DMS153 (cell line): ENCODE measurements around the gene TRPC4AP.

Experiments used
- DNase-seq: peaks from one replicate; lab custom pipeline; 2025; lab: John Stamatoyannopoulos, UW

The TRPC4AP gene

DNA sequence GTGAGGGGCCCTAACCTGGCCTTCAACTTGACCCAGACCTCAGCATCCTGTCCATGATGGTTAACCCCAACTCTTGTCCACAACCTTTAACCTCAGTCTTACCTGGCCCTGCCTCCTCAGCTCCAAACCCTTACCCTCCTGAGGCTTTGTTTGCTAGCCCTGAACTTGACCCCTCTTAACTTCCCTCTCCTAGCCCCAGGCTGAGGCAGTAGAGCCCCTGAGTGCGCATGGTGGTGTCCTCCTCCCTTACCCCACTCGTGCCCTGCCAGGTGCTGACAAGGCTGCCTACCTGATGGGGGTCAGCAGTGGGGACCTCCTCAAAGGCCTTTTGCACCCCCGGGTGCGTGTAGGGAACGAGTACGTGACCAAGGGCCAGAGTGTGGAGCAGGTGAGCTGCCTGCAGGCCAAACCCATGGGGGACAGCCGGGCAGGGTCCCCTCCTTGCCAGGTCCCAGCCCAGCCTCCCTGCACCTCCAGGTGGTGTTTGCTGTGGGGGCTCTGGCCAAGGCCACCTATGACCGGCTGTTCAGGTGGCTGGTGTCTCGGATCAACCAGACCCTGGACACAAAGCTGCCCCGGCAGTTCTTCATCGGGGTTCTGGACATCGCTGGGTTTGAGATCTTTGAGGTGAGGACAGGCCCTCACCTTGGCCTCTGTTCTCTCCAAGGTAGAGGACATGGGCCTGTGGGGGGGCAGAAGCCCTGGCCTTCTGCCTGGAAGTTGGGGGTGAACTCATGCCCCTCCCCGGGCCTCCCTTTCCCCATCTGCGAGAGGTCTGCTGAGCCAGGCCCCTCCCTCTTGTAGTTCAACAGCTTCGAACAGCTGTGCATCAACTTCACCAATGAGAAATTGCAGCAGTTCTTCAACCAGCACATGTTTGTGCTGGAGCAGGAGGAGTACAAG, 105.1 kb downstream of the TRPC4AP start:
- DNase-seq, result no peak

GRCh38 chr20:34986311-34987287, 106.0 kb downstream of the TRPC4AP start:
- no peak for DNase-seq

DNA sequence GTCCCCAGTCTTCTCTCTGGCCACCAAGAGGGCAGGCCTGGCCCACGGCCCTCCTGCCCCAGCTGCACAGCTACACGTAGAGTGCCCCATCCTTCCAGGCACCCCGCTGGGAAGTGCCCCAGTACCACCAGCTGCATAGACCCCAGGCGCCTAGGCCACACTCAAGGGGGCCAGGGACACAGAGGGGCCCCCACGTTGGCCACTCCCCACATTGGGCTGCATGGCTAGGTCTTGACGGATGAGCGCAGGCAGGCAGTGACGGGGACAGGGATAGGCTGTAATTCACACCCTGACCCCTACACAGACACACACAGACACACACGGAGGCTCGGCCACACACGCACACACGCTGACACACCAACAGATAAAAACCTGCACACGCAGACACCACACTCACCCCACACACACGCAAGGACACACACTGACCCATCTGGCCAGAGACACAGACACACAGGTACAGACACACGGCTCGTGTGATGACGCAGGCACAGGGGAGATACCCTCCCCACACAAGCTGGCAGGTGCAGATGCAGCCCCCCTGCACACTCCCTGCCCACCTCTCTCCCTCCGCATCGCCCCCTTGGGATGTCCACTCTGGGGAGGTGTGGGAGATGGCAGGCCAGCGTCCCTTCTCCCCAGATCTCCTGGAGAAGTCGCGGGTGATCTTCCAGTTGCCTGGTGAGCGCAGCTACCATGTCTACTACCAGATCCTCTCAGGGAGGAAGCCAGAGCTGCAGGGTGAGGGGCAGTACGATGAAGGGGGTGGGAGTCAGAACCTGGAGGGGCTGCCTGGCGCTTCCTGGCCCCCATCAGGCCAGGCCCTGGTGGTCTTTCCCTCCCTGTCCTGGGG, 106.9 kb downstream of the TRPC4AP start:
- DNase-seq, result no peak

- DNase-seq, result no peak
Measured at GRCh38 chr20:34984756-34985261, 107.8 kb downstream of the TRPC4AP start.

DNA sequence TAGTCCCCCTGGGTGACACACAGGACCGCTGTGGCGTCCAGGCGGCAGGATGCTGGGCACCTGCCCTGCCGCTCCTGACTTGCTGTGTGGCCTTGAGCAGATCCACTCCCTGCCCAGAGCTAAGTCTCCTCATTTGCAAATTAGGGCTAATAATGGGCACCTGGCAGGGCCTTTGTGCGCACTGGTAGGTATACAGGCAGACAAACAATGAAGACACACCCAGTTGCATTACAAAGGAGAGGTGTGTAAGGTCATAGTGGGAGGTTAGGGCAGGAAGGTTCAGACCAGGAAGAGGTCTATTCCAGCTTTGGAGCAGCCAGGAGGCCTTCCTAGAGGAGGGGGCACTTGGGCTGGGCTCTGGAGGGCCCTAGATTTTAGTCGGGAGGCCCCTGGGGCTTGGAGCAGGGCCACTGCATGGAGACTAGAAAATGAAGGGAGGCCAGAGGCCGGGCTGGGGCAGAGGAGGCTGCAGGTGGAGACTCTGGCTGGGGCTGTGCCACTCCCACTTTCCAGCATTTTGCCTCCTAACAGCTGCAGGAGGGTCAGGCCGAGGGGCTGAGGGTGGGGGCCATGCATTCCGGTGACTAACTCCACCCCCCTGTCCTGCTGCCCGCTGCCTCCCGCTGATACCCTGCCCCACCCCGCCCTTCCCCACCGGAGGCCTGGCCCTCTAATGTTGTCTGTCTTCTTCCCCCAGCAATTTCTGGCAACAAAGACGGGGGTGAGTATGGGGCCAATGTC, 108.4 kb downstream of the TRPC4AP start:
- peak; percentile 52 for DNase-seq

DNA sequence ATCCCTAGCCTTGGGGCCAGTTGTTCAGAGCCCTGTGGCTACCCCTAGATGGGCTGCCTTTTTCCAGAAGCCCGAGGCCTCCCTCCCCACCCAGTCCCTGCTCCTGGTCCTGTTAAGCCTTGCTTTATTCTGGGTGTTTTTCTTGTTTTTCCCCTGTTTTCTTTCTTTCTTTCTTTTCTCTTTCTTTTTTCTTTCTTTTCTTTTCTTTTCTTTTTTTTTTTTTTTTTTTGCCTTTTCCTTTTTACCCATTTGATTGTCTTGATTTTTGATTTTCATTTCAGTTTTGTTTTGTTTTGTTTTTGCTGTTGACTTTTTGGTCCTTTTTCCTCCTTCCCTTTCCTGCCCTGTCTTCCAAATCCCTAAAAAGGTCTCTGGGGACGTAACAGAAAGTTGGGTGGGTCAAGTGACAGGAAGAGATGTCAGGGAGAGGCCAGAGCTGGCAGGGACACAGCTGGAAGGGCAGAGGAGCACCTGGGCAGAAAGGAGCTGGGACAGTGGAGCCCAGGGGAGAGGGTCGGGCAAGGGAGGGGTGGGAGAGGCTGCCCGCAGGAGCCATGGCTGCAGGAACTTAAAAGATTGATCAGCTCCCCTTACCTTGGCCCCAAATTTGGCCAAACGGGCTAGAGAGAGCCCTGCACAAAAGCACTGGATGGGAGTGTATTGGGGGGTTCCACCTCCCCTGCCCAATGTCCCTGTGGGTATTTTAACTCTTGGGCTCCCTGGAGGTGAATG, 109.4 kb downstream of the TRPC4AP start:
- no peak for DNase-seq

GRCh38 chr20:34982270-34983088, 110.1 kb downstream of the TRPC4AP start:
- no peak for DNase-seq

GRCh38 chr20:34980543-34981233, 111.9 kb downstream of the TRPC4AP start:
- DNase-seq, result no peak

GRCh38 chr20:34979366-34980153, 113.0 kb downstream of the TRPC4AP start:
- DNase-seq, result no peak

- DNase-seq, result no peak
Measured at GRCh38 chr20:34978092-34978744, 114.4 kb downstream of the TRPC4AP start.

DNA sequence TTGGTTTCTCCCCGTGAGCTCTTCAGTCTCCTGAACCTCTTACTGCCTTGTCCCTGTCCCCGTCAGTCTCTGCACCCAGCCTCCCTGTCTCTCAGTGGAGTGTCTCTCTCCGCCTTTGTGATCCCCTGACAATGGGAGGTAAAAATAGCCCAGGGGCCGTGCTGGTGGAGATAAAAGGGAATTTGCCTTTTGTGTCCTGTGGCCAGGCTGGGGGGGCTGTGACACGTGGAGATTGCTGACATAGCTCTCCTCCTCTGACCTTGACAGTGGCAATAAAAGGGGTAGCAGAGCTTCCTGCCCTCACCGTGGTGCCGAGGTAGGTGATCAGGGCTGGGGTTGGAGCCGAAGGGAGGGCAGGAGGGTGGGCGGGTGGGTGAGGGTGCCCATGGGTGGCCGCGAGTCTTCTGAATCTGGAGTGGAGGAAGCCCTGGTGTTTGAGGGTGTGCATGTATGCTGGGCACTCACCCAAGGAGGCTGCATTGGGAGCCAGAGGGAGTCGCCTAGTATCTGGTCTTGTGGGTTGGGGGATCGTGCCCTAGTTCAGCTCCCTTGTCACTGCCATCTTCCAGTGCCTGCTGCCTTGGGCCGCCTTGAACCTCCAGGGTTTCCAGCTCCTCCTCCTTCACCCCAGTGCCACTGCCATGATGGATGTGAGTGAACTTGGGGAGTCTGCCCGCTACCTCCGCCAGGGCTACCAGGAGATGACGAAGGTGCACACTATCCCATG, 115.1 kb downstream of the TRPC4AP start:
- no peak for DNase-seq

DNA sequence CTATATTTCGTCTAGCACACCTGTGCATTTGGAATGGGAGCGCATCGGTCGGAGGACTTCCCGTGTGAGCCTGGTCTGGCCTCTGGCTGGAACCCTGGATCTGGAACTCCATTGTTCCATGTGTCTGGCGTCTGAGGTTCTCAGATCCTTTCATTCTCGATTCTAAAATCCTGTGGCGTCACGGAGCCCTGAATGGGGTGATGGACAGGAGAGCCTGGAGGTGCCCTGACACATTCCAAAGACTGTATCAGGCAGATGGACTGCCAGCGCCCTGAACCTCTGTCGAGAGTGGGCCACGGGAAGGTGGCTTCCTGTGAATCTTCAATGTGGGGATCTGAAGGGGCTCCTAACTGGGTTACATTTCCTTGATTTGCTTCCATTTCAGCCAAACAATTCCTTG, 116.3 kb downstream of the TRPC4AP start:
- no peak for DNase-seq

GRCh38 chr20:34974246-34974645, 118.4 kb downstream of the TRPC4AP start:
- DNase-seq, result no peak

GRCh38 chr20:34971561-34972235, 120.9 kb downstream of the TRPC4AP start:
- no peak for DNase-seq

DNA sequence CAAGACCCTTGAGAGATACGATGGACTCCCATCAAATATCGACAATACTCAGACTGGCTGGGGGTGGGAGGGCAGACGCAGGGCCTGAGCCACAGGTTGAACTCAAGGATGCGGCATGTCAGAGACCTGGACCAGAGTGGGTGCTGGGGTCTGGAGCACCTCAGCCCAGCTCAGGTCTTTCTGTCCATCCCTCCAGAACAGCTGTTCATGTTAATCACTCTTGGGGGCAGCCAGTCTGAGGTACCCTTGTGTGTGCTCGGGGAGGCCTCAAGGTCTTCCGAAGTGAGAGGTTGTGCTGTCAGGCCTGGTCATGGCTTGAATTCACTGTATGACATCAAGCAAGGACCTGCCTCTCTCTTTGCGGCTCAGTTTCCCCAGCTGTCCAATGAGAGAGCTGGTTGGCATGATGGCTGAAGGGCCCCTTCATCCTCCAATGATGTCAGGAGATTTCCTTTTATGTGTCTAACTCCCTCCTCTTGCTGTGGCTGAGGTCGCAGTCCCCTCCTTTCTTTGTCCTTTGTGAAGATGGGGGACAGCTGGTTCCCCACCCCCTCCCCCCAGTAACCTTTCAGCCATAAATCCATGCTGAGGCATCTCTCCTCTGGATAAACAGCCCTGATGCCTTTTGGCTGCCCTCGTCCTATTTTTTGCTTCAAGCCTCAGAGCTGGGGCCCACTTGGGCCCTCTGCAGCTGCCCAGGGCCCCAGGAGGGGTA, 121.6 kb downstream of the TRPC4AP start:
- no peak for DNase-seq
